Right renal pelvis (tissue), 4 donors: ENCODE data around the gene TNXB. TPM values are rescaled to one million over a fixed set of nuclear protein-coding genes. Genes with fewer than 3 reads are reported as not detected.
"Not testable (repeated sequence)": the region's sequence is repeated elsewhere in the genome, so short reads cannot be mapped to it uniquely, and the experiment has no call there.

Experiments used
- DNase-seq, 4 donors: peaks; one replicate each; pipeline ENCODE4 v3.0.0-alpha.2; 2013; ENCODE audit warnings: low read depth in 4 of 4, low spot score in 3 of 4, missing footprints in 1 of 4
- polyA plus RNA-seq, 4 donors: library from polyadenylated mRNA; unstranded; fragments of 120-200 nt; gene quantifications; one replicate each; pipeline ENCODE4 v1.2.1, GENCODE V29; 2013; ENCODE audit not compliant: insufficient read length in 4 of 4

The TNXB gene
- polyA plus RNA-seq, 4 donors: 3.2 to 11.2 (median 5.0) TPM

DNA sequence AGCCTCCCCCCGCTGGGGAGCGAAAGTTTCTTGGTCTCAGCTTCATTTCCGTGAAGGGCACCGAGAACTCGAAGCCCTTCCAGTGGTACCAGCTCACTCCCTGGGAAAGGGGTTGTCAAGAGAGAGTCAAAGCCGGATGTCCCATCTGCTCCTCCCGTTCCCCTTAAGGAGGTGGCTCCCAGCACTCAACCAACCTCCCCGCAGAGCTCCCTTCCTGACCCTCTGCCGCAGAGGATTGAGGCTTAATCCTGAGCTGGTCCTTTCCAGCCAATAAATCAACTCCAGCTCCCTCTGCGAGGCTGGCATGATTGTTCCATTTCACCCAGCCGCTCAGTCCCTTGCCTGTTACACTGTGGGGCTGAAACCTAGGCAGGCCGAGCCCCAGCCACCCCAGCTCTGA lies 100.5 kb downstream of the TNXB start:
- DNase-seq: not testable (repeated sequence)

DNA sequence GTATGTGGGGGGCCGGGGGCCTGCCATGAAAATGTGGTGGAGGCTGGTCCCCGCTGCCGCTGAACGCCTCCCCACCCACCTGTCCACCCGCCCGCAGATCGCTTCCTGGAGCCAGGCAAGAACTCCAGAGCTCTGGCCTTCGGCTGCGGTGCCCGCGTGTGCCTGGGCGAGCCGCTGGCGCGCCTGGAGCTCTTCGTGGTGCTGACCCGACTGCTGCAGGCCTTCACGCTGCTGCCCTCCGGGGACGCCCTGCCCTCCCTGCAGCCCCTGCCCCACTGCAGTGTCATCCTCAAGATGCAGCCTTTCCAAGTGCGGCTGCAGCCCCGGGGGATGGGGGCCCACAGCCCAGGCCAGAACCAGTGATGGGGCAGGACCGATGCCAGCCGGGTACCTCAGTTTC lies 101.1 kb downstream of the TNXB start:
- not testable (repeated sequence) for DNase-seq

DNA sequence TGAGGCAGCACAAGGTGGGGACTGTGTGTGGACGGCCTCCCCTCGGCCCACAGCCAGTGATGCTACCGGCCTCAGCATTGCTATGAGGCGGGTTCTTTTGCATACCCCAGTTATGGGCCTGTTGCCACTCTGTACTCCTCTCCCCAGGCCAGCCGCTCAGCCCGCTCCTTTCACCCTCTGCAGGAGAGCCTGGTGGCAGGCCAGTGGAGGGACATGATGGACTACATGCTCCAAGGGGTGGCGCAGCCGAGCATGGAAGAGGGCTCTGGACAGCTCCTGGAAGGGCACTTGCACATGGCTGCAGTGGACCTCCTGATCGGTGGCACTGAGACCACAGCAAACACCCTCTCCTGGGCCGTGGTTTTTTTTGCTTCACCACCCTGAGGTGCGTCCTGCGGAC lies 102.1 kb downstream of the TNXB start:
- DNase-seq: not testable (repeated sequence)

DNA sequence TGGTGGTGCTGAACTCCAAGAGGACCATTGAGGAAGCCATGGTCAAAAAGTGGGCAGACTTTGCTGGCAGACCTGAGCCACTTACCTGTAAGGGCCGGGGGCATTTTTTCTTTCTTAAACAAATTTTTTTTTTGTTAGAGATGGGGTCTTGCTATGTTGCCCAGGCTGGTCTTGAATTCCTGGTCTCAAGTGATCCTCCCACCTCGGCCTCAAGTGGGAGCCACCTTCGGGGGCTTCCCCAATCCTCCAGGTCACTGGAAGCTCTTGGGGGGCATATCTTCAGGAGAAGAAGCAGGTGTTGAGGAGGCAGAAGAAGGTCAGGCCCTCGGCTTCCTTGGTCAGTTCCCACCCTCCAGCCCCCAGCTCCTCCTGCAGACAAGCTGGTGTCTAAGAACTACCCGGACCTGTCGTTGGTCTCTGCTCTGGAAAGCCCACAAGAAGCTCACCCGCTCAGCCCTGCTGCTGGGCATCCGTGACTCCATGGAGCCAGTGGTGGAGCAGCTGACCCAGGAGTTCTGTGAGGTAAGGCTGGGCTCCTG lies 103.1 kb downstream of the TNXB start:
- DNase-seq: not testable (repeated sequence)

DNA sequence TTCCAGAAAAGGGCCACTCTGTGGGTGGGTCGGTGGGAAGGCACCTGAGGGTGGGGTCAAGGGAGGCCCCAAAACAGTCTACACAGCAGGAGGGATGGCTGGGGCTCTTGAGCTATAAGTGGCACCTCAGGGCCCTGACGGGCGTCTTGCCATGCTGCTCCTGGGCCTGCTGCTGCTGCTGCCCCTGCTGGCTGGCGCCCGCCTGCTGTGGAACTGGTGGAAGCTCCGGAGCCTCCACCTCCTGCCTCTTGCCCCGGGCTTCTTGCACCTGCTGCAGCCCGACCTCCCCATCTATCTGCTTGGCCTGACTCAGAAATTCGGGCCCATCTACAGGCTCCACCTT lies 103.6 kb downstream of the TNXB start:
- DNase-seq: not testable (repeated sequence)

DNA sequence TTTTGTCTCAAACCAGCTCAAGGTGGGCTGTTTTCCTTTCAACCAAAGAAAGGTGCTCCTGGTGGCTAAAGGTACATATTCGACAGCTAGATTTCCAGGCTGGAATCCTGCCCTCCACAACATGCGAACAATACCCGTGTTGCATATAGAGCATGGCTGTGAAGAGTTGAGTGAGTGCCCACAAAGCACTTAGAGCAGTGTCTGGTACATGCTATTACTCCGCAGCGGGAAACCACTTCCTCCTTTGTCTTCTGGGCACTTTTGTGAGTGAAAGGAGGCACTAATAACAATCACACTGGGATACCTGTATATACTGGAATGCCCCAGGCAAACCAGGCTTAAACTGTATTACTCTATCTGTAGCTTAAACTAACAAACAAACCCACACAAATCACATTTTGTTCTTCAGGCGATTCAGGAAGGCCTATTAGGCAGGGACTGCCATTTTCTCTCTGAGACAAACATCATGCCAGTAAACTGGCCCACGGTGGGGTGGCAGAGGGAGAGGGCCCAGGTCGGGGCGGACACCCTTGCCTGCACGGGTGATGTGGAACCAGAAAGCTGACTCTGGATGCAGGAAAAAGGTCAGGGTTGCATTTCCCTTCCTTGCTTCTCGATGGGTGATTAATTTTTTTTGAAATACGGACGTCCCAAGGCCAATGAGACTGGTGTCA lies 104.1 kb downstream of the TNXB start:
- not testable (repeated sequence) for DNase-seq

DNA sequence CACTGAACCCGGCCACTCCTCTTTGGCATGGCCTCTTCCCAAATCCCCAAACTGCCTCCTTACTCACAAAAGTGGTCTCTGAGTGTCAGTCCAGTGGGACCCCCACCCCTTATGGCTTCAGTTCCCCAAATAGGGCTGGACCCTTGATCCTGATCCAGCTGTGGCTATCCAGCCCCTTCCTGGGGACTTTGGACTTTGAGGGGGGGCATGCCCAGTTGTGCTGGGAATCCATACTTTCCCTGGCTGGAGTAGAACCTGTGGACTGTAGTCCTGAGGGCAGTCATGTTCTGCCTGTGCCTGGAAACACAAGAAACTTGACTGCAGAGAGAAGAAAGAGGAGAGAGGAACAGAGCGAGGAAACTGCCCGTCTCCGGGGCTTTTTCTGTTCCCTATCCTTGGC lies 104.7 kb downstream of the TNXB start:
- not testable (repeated sequence) for DNase-seq

DNA sequence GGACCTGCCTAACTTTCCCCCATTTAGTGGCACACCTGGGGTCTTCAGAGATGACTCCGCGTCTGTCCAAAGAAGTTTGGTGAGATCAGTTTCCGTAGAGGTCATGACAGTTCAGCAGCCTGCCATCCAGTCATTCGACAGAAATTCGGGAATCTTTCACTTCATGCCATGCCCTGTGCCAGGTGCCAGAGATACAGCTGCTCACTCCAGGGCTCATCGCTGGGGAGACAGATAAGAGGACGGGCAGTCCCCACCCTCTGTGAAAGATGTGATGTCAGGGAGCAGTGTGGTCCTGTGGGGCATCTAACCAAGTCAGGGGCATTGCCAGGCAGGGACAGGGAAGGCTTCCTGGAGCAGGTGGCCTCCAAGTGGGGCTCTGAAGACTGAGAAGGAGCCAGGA lies 105.8 kb downstream of the TNXB start:
- DNase-seq: not testable (repeated sequence)

DNA sequence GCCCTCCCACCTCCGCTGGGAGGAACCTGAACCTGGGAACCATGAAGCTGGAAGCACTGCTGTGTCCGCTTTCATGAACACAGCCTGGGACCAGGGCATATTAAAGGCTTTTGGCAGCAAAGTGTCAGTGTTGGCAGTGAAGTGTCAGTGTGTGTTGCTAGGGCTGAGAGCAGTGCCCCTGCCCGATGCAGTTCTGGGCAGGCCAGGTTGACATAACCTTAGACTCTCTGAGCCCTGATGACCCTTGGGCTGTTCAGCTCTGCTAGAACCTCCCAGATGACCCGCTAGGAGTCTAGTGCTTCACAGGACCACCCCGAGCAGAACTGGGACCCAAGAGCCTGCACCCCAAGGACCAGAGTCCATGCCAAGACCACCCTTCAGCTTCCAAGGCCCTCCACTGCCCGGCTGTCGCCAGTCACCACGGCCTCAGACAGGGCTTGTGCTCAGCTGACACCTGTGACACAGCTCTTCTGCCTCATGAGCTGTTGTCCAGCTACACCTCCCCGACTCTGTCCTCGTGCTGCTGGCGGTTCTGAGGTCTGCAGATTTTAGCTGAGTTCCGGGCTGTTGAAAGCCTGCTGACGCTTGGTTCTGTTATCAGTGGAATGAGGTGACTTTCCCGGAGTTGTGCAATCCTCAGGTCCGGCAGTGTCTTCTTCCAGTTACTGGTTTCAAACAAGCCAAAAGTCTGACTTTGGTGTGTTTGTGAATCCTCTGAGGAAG lies 106.4 kb downstream of the TNXB start:
- DNase-seq: not testable (repeated sequence)

DNA sequence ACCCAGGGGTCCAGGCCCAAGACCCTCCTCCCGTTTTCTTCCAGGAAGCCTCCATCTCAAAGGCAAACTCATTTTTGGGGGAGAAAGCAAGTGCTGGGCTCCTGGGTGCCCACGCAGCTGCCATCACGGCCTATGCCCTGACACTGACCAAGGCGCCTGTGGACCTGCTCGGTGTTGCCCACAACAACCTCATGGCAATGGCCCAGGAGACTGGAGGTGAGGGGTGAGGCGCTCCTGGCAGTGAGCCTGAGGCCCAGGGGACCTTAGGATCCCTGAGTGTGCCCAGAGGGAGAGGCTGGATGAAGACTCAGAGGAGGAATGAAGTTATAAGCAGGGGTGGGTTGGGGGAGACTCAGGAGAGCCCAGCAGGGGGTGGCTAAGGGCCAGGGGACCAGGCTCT lies 112.8 kb downstream of the TNXB start:
- not testable (repeated sequence) for DNase-seq

DNA sequence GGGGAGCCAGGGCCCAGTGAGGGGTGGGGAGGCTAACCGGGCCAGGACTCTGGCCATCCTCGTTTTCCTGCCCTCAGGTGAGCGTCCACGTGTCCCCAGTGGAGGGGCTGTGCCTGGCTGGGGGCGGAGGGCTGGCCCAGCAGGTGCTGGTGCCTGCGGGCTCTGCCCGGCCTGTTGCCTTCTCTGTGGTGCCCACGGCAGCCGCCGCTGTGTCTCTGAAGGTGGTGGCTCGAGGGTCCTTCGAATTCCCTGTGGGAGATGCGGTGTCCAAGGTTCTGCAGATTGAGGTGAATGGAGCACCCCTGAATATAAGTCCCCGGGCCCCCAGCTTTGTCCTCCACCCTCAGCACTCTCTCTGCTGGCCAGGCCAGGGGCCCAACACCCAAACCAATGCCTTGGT lies 114.7 kb downstream of the TNXB start:
- not testable (repeated sequence) for DNase-seq

Other genes starting within 250 kb of the TNXB start
- 10 to 100 TPM; 76.5 to 91.2 (median 76.6) TPM for gene NEU1, start 246.5 kb downstream of the TNXB start, polyA plus RNA-seq
- gene SLC44A4, start 230.3 kb downstream of the TNXB start, polyA plus RNA-seq: 10 to 100 TPM; 44.2 to 55.2 (median 44.7) TPM
- 10 to 100 TPM; 71.6 to 88.6 (median 77.8) TPM for gene EHMT2, start 211.6 kb downstream of the TNXB start, polyA plus RNA-seq
- 10 to 100 TPM; 21.6 to 27.7 (median 23.0) TPM for gene ZBTB12, start 207.3 kb downstream of the TNXB start, polyA plus RNA-seq
- gene C2, start 181.6 kb downstream of the TNXB start, polyA plus RNA-seq: 1 to 10 TPM; 3.6 to 5.6 (median 4.3) TPM
- gene CFB, start 163.2 kb downstream of the TNXB start, polyA plus RNA-seq: 10 to 100 TPM in 1 of 4 donors, 1 to 10 TPM in 3; 5.0 to 20.8 (median 6.1) TPM
- gene NELFE, start 150.4 kb downstream of the TNXB start, polyA plus RNA-seq: 100 to 1,000 TPM in 1 of 4 donors, 10 to 100 TPM in 3; 88.2 to 102 (median 92.2) TPM
- 10 to 100 TPM; 41.1 to 51.1 (median 44.7) TPM for gene SKIC2, start 150.2 kb downstream of the TNXB start, polyA plus RNA-seq
- 10 to 100 TPM; 28.9 to 30.7 (median 29.5) TPM for gene DXO, start 137.2 kb downstream of the TNXB start, polyA plus RNA-seq
- gene C4A, start 127.3 kb downstream of the TNXB start, polyA plus RNA-seq: 10 to 100 TPM; 11.1 to 23.7 (median 14.7) TPM
- 10 to 100 TPM; 13.1 to 21.4 (median 17.3) TPM for gene C4B, start 94.5 kb downstream of the TNXB start, polyA plus RNA-seq
- 1 to 10 TPM in 1 of 4 donors, under 1 TPM in 3; 0.27 to 1.2 (median 0.95) TPM for gene CYP21A2, start 70.9 kb downstream of the TNXB start, polyA plus RNA-seq
- gene ATF6B, start 18.9 kb upstream of the TNXB start, polyA plus RNA-seq: 100 to 1,000 TPM in 3 of 4 donors, 10 to 100 TPM in 1; 98.3 to 104 (median 101) TPM
- 1 to 10 TPM; 6.4 to 7.9 (median 7.4) TPM for gene FKBPL, start 20.9 kb upstream of the TNXB start, polyA plus RNA-seq
- 1 to 10 TPM; 2.6 to 4.0 (median 3.2) TPM for gene PRRT1, start 42.6 kb upstream of the TNXB start, polyA plus RNA-seq
- 10 to 100 TPM; 33.8 to 39.2 (median 34.8) TPM for gene PPT2, start 44.8 kb upstream of the TNXB start, polyA plus RNA-seq
- gene EGFL8, start 55.3 kb upstream of the TNXB start, polyA plus RNA-seq: 10 to 100 TPM; 24.6 to 31.6 (median 27.0) TPM
- 100 to 1,000 TPM; 103 to 116 (median 108) TPM for gene AGPAT1, start 66.7 kb upstream of the TNXB start, polyA plus RNA-seq
- gene RNF5, start 69.1 kb upstream of the TNXB start, polyA plus RNA-seq: 100 to 1,000 TPM; 104 to 122 (median 109) TPM
- 10 to 100 TPM; 15.9 to 26.6 (median 19.7) TPM for gene AGER, start 74.9 kb upstream of the TNXB start, polyA plus RNA-seq
- gene PBX2, start 80.9 kb upstream of the TNXB start, polyA plus RNA-seq: 100 to 1,000 TPM; 171 to 198 (median 176) TPM
- gene GPSM3, start 83.3 kb upstream of the TNXB start, polyA plus RNA-seq: 10 to 100 TPM in 3 of 4 donors, 1 to 10 TPM in 1; 9.9 to 12.9 (median 10.8) TPM
- 10 to 100 TPM; 16.1 to 21.6 (median 19.2) TPM for gene NOTCH4, start 114.7 kb upstream of the TNXB start, polyA plus RNA-seq